ENCODE measurements around the gene NCKAP5.

Gene NCKAP5

DNA sequence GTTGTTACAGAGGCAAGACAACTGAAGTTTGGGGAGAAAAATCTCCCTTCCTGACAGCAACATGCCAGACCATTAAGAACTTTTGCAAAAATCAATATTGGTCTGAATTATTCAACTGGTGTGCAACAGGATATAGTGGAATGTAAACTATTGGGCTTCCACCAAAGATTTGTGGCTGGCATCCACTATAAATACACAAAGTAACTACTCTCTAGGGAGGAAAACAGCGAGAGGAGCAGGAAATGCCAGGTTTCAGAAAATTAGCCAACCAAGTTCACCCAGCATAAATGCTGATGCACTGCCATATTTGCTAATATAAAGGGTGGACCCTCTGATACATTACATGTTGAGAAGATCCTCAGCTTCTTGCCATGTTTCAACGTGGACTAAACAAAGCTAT, 630.6 kb downstream of the NCKAP5 start:
- TF ChIP-seq, protein P1, sequence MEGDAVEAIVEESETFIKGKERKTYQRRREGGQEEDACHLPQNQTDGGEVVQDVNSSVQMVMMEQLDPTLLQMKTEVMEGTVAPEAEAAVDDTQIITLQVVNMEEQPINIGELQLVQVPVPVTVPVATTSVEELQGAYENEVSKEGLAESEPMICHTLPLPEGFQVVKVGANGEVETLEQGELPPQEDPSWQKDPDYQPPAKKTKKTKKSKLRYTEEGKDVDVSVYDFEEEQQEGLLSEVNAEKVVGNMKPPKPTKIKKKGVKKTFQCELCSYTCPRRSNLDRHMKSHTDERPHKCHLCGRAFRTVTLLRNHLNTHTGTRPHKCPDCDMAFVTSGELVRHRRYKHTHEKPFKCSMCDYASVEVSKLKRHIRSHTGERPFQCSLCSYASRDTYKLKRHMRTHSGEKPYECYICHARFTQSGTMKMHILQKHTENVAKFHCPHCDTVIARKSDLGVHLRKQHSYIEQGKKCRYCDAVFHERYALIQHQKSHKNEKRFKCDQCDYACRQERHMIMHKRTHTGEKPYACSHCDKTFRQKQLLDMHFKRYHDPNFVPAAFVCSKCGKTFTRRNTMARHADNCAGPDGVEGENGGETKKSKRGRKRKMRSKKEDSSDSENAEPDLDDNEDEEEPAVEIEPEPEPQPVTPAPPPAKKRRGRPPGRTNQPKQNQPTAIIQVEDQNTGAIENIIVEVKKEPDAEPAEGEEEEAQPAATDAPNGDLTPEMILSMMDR (IDR thresholded peaks at IDR 0.05; ENCODE audit: extremely low read depth, insufficient read depth, missing control alignments) = no peak
- in situ Hi-C loops (cut with MboI; ENCODE audit: low pct_unique_long_range_greater_than_20kb, low sequenced_read_pairs, unreplicated experiment) = no loop called here
- DNase-seq (ENCODE audit: low spot score) = no peak

GRCh38 chr2:132936791-132937190, 631.5 kb downstream of the NCKAP5 start:
- DNase-seq (ENCODE audit: low spot score) = no peak
- TF ChIP-seq, protein P1 (IDR thresholded peaks at IDR 0.05; ENCODE audit: extremely low read depth, insufficient read depth, missing control alignments) = no peak
- in situ Hi-C loops (cut with MboI; ENCODE audit: low pct_unique_long_range_greater_than_20kb, low sequenced_read_pairs, unreplicated experiment) = no loop called here

GRCh38 chr2:132936261-132936660, 632.0 kb downstream of the NCKAP5 start:
- DNase-seq (ENCODE audit: low spot score) = no peak
- TF ChIP-seq, protein P1 (IDR thresholded peaks at IDR 0.05; ENCODE audit: extremely low read depth, insufficient read depth, missing control alignments) = no peak
- in situ Hi-C loops (cut with MboI; ENCODE audit: low pct_unique_long_range_greater_than_20kb, low sequenced_read_pairs, unreplicated experiment) = no loop called here

- TF ChIP-seq, protein P1 (IDR thresholded peaks at IDR 0.05; ENCODE audit: extremely low read depth, insufficient read depth, missing control alignments) = no peak
- in situ Hi-C loops (cut with MboI; ENCODE audit: low pct_unique_long_range_greater_than_20kb, low sequenced_read_pairs, unreplicated experiment) = no loop called here
- DNase-seq (ENCODE audit: low spot score) = no peak
These were observed 638.5 kb downstream of the NCKAP5 start for GRCh38 chr2:132929786-132930185.

DNA sequence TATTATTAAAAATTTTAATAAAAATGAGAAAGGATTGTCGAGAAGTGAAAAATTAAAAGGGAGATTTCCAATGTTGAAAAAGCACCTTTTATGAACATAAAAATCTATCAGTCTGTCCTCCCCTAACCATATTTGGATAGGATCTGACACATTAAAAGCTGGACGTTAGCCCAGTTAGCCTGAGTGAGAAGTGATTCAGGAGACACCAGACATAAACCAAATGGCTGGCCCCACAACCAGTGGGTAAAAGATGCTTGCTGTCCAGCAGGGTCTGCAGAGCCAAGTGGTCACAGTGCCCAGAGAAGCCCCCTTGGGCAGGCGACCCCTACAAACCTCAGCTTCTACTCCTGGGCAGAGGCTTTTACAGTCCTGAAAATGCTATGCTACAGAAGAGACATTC, 644.5 kb downstream of the NCKAP5 start:
- no peak for DNase-seq (ENCODE audit: low spot score)
- TF ChIP-seq, protein P1 (IDR thresholded peaks at IDR 0.05; ENCODE audit: extremely low read depth, insufficient read depth, missing control alignments) = no peak
- in situ Hi-C loops (cut with MboI; ENCODE audit: low pct_unique_long_range_greater_than_20kb, low sequenced_read_pairs, unreplicated experiment) = no loop called here

DNA sequence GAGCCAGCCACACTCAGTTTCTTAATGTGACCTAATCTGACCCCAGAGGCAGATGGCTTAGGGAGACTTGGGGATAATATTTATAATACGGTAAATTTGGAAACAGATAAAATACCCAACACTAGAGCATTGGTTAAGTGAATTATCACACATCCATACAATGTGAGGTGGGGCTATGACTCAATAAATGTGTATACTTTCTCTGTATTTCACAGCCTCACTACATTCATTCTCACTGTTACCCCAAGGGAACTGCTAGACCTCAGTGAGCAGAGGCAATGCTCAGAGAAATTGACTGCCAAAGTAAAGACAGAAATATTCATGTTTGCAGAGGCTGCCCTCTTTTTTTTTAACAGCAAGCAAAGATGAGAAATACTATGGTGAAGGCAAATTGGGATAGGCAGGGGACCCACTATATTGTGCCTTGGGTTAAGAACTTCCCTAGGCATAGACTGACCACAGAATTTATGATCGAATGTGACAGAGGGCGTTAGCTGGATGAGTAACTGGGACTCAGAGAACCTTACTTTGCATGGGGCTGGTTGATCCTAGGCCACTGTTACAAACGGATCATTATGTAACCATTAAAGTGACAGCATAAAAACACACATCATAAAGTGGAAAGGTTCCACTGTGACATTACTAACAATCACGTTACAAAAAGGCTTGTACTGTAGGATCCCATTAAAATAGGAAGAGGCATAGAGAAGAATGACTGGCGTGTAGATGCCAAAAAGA, 652.3 kb downstream of the NCKAP5 start:
- DNase-seq (ENCODE audit: low spot score) = no peak
- TF ChIP-seq, protein P1 (IDR thresholded peaks at IDR 0.05; ENCODE audit: extremely low read depth, insufficient read depth, missing control alignments) = no peak
- in situ Hi-C loops (cut with MboI; ENCODE audit: low pct_unique_long_range_greater_than_20kb, low sequenced_read_pairs, unreplicated experiment) = no loop called here
